Gastrocnemius medialis (tissue), 4 donors: ENCODE results near the gene RICTOR.

Source experiments
- CTCF ChIP-seq, 5 experiments: fragments of 450-650 bp in 3 of 5; fragments of 200-600 bp in 2 of 5; sonication (generic) in 2 of 5; IDR thresholded peaks in 4 of 5; conservative IDR thresholded peaks in 1 of 5; 1 replicate in 4 of 5; 2 replicates in 1 of 5; pipeline ENCODE4 v1.5.1; 2016 to 2019; ENCODE audit warnings: antibody characterized with exemption in 5 of 5, mild to moderate bottlenecking in 3 of 5, moderate library complexity in 3 of 5
- POLR2A ChIP-seq, 2 donors: fragments of 450-650 bp; IDR thresholded peaks; one replicate each; pipeline ENCODE4 v1.6.1; 2017; ENCODE audit warnings: antibody characterized with exemption in 2 of 2, mild to moderate bottlenecking in 2 of 2, moderate library complexity in 2 of 2

- TF ChIP-seq CTCF (IDR thresholded peaks at IDR 0.05 in 4 of 5, conservative IDR thresholded peaks at IDR 0.05 in 1 of 5) (peak in 1 of 5 experiments; percentile 25), POLR2A (IDR thresholded peaks at IDR 0.05) (no peak)
Observed at GRCh38 chr5:39063037-39063436, 11.2 kb downstream of the RICTOR start.
